ENCODE measurements around the gene IKZF2.
A peak's percentile ranks its signal among the peaks of the same experiment; 100 is the strongest.

IKZF2 gene

GRCh38 chr2:213151437-213152064 lies at the start of gene IKZF2:
TSS of gene IKZF2 (minus strand) at chr2:213151612. CDS start at chr2:213148629, 2,983 bp downstream.
- peak in 57 of 58 donors; percentile 32 to 94 (median 81) for DNase-seq

GRCh38 chr2:213199871-213200270 lies 48.5 kb upstream of the IKZF2 start:
- DNase-seq, result no peak

DNA sequence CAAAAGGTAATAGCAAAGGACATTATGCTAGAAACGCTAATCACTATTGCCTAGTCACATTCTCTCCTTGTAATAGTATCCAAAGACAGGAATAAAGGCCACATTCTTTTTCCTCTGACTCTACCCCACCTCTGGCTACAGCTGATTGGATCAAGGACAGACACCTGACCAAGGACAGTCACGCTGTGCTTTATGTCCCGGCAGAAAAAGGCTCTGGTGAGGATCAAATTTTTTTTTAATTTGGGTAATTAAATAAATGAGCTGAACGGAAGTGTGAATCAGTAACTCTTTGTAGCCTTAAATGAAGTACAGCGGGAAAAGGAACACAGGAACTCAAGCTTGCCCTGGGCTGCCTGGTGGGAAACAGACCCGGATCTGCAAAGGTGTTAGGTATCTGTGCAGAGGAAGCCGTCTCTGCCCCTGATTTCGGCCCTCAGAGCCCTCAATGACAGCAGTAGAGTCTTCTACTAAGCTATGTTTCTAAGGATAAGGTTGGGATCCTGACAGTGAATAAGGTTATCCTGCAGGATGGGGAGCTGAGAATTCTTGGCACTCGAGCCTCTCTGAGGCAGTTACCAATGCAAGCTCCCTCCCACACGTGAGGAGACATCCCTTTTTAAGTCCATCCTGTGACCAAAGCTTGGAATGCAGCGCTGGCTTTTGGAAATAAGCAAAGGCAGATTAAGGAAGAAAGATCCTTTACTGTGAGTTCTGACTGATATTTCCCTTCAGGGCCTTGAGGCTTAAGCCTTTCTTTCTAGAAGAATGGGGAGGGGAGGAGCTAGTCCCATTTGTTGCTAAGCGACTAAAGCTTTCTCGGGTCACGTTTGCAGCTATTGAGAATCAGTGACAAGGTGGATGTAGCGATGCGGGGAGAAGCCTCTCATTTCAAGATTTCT lies 37.8 kb upstream of the IKZF2 start:
- peak in 10 of 58 donors; percentile 0 to 19 (median 2) for DNase-seq

GRCh38 chr2:213188533-213188867 lies 37.1 kb upstream of the IKZF2 start:
- DNase-seq, result no peak

- DNase-seq, result no peak
Observed at GRCh38 chr2:213187833-213188532, 36.6 kb upstream of the IKZF2 start.

GRCh38 chr2:213187386-213187785 lies 36.0 kb upstream of the IKZF2 start:
- no peak for DNase-seq

DNA sequence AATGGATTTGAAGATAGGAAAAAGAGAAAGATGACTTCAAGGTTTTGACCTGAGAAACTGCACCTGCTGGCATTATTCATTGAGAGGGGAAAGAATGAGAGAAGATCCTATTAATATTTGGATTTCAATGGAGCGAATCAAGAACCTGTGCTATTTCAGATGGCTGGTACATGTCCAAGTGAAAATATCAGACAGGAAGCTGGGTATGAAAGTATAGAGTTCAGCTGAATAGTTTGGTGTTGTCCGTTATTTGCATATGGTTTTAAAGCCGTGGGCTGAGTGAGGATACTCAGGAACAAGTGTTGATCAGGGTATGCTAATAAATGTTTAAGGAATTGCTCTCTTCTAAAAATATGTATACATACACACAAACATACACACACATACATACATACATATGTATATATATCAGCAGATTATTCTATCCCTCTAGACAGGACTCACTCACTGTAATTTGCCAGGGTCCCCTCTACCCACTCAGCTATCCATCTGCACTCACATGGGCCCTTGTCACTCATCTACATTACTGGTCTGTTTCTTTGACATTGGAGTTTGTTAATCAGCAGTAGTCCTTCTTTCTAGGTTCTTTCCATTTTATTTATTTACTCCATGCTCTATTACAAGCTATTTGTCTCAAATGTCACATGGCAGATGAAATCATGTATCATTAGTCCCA lies 33.9 kb upstream of the IKZF2 start:
- no peak for DNase-seq

DNA sequence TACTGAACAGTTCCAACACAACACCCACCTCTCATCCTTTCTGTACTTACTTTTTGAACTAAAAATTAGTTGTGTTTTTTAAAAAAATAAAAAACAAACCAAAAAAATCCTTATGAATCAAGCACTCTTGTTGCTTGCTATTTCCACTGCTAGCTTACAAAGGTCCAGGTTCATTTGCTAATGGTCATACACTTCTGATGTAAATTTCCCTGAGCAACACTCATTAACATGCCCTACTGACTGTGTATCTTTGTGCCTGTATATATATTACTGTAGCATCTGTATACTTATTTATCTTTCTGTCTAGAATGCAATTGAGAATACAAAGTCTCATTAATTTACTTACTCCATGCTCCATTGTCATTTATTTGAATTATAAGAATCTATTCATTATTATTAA lies 30.3 kb upstream of the IKZF2 start:
- DNase-seq, result no peak

DNA sequence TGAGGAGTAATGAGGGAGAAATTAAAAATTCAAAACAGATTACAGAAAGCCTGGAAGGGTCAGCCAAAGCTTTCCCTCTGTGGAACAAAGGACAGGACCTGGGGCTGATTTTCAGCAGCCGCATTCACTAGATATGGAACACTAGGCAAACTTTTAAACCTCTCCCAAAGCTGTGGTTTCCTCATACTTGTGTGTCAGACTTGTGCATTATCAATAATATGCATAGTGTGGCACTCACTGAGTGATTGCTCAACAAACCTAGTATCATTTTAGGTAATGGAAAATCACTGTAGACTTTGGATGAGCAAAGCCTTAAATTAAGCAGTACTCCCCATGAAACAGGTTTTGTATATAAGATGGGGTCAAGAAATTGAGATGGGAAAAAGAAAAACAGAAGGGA lies 26.3 kb upstream of the IKZF2 start:
- no peak for DNase-seq

DNA sequence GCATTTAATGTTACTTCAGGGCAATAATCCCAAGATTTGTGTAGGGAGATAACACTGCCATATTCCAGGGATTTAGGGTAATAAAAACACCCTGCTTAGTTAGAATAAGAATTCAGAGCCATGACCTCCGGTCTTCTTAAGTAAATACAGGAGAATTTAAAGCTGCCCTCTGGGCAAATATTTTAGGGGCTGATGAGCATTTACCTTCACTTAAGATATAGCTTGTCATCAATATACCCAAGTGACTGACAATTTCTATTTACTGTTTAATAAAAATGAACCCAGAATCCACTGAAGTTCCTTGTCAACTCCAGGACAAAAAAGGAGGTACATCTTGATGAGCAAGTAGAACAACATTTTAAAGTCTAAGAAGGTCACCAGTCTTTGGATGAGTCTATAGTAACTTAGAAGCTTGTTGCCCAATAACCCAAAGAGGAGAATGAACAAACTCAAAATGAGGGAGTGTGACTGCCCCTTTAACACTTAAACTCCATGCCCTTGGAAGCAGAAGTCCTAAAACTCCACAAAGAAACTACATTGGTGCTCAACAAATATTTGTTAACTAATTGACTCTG lies 24.3 kb upstream of the IKZF2 start:
- no peak for DNase-seq

GRCh38 chr2:213172641-213173040 lies 21.2 kb upstream of the IKZF2 start:
- DNase-seq, result no peak

DNA sequence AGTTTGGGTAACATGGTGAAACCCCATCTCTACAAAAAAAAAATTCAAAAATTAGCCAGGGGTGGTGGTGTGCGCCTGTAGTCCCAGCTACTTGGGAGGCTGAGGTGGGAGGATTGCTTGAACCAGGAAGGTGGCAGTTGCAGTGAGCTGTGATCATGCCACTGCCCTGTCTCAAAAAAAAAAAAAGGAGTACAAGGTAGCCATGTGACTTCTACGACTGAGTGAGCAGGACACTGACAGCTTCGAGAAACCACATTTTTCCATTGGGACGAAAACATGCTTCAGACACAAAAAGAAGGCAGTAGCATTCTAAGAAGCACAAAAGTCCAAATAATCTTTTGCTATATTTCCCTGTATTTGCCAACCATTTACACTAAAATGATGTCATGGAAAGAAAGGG lies 19.7 kb upstream of the IKZF2 start:
- DNase-seq, result no peak

- no peak for DNase-seq
Observed at GRCh38 chr2:213167271-213167930, 16.0 kb upstream of the IKZF2 start.

GRCh38 chr2:213166109-213166508 lies 14.7 kb upstream of the IKZF2 start:
- DNase-seq, result no peak

DNA sequence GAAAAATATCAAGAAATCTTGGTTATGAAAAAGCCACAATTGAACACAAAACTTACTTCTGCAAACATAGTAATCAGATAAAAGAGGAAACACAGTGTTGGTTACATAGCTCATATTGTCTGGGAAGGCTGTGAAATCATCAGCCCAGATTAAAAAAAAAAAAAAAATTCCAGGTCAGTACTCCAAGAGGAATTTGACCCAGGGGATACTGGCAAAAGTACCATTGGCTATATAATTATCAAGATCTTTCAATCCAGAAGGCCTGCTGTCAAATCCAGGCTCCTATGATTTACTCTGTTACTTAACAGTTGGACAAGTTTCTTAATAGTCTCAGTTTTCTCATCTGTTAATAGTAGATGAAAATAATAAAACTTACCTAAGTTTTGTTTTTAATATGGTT lies 12.9 kb upstream of the IKZF2 start:
- no peak for DNase-seq

GRCh38 chr2:213162516-213163118 lies 11.2 kb upstream of the IKZF2 start:
- no peak for DNase-seq

DNA sequence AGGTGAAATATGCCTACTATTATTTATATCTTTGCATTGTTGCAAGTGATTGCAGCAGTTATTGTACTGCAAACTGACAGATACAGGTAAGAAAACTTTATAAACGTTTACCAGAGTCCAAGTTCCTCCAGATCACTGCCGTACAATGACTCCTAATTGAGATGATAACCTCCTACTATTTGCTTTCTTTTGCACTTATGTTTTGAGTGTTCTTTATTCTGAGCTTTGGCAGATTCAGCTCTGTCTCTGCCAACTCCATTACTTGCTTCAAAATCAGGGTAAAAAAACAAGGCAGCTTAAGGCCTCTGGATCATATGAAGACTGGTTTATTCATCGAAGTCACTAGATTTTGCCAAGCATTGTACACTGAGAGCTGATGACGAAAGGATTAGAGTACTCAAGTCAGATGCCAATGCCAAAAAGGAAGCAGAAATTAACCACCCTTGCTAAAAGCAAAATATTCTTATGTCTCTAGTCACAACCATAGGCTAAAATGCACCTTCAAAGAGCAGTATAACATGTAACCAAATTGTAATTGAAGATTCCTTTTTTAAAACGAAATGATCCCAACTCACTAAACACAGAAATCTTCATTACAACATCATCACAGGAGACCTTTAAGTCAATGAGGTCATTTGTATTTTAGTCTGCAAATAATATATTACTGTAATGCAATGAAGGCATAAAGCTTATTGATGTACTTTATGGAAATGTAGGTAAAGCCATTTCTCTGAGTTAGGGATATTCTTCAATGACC lies 10.5 kb upstream of the IKZF2 start:
- no peak for DNase-seq

DNA sequence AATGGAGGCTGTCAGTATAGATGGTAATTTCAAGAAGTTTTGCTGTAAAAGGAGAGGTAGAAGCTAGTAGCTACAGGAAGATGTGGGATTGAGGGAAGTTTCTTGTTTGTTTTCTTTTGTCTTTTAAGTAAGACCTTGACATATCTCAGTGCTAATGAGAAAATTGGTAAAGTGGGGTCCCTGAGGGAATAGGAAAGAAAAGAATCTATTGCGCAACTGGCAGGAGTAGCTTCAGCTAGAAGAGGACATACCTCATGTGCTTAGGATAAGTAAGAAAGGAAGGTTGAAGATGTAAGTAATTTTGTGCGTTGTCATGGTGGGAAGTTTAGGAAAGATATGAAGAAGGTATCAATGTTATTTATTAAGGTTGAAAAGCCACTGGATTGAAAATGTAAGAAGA lies 8.4 kb upstream of the IKZF2 start:
- no peak for DNase-seq

GRCh38 chr2:213157242-213157641 lies 5.8 kb upstream of the IKZF2 start:
- no peak for DNase-seq

DNA sequence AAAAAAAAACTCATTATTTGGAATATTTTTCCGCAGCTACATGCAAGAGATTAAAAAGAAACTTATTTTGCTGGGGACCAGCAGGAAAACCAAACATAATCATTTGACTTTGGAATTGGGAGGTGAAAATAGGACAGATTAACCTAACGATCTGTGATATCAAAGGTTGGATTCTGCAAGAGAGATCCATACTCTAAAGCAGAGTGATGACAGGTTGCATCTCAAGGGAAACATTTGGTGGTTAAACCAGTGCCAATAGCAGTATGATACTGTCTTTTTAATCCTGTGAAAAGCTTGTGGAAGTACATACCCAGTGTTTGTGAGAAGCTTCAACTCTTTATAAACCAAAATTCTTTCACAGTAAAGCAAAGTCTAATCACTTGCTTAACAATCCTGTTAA lies 5.3 kb upstream of the IKZF2 start:
- no peak for DNase-seq
